ENCODE results near the gene DDX56. TPM values are rescaled to one million over a fixed set of nuclear protein-coding genes. Genes with fewer than 3 reads are reported as not detected.

The DDX56 gene
- total and polyA plus RNA-seq, 2 of the 13 experiments (the other 11 are each of a cell fraction or from before 2014, with no cell fraction given), result 82.6 to 120 TPM

- no peak for TF ChIP-seq GABPA (IDR thresholded peaks at IDR 0.05; ENCODE audit: low read depth, low read length)
- TF ChIP-seq GABPA (CRISPR knock-in tag; IDR thresholded peaks at IDR 0.05; ENCODE audit: low read depth), result peak; percentile 97
- TF ChIP-seq SRF (IDR thresholded peaks at IDR 0.05; ENCODE audit: low read depth, low read length), result no peak
- TF ChIP-seq MXD3 (CRISPR knock-in tag; IDR thresholded peaks at IDR 0.05), result peak; percentile 97
- TF ChIP-seq GATA4 (IDR thresholded peaks at IDR 0.05; ENCODE audit: borderline replicate concordance, low read depth), result peak; percentile 45; the same call in 1 of the 2 replicates
- peak; percentile 99 for TF ChIP-seq KDM2A (CRISPR knock-in tag; IDR thresholded peaks at IDR 0.05; ENCODE audit: borderline replicate concordance, low read depth)
- TF ChIP-seq ZNF768 (CRISPR knock-in tag; IDR thresholded peaks at IDR 0.05), result peak; percentile 67
- TF ChIP-seq EZH2 (conservative IDR thresholded peaks at IDR 0.05; ENCODE audit: low read depth, low read length), result no peak
- TF ChIP-seq ZNF598 (CRISPR knock-in tag; IDR thresholded peaks at IDR 0.05; ENCODE audit: borderline replicate concordance), result peak; percentile 60; the same call in 1 of the 2 replicates
- TF ChIP-seq ZNF101 (CRISPR knock-in tag; IDR thresholded peaks at IDR 0.05; ENCODE audit: borderline replicate concordance, low read depth), result peak; percentile 85; the same call in 1 of the 2 replicates
- peak; percentile 15; the same call in 1 of the 2 replicates for TF ChIP-seq MIER2 (CRISPR knock-in tag; IDR thresholded peaks at IDR 0.05)
- TF ChIP-seq ZNF383 (CRISPR knock-in tag; IDR thresholded peaks at IDR 0.05; ENCODE audit: borderline replicate concordance), result no peak
- no peak for TF ChIP-seq ZSCAN30 (CRISPR knock-in tag; IDR thresholded peaks at IDR 0.05)
- TF ChIP-seq ZNF543 (CRISPR knock-in tag; IDR thresholded peaks at IDR 0.05), result peak; percentile 89
- no peak for TF ChIP-seq ZNF414 (CRISPR knock-in tag; IDR thresholded peaks at IDR 0.05)
- TF ChIP-seq HNF1A (IDR thresholded peaks at IDR 0.05; ENCODE audit: low read depth), result no peak
- peak; percentile 61 for TF ChIP-seq HNF1A (CRISPR knock-in tag; IDR thresholded peaks at IDR 0.05; ENCODE audit: borderline replicate concordance)
- TF ChIP-seq NCOA2 (CRISPR knock-in tag; IDR thresholded peaks at IDR 0.05), result peak; percentile 62; the same call in 1 of the 2 replicates
- no peak for TF ChIP-seq NFE2L2 (IDR thresholded peaks at IDR 0.05; ENCODE audit: low read length)
- peak; percentile 62 for TF ChIP-seq SOX5 (CRISPR knock-in tag; IDR thresholded peaks at IDR 0.05; ENCODE audit: borderline replicate concordance)
- TF ChIP-seq ZNF704 (CRISPR knock-in tag; IDR thresholded peaks at IDR 0.05; ENCODE audit: borderline replicate concordance), result peak; percentile 83
- TF ChIP-seq SNRNP70 (IDR thresholded peaks at IDR 0.05; ENCODE audit: low read depth, low read length), result no peak
- TF ChIP-seq ZNF331 (CRISPR knock-in tag; IDR thresholded peaks at IDR 0.05), result peak; percentile 60
These were observed at the start of gene DDX56 (continued) for GRCh38 chr7:44573464-44574286.

Measured in HepG2 (cell line).